H1 (cell line): ENCODE measurements around the gene GNAQ. TPM values are rescaled to one million over a fixed set of nuclear protein-coding genes. Genes with fewer than 3 reads are reported as not detected.

Experiments used
- CTCF ChIA-PET: fragments of 300-600 bp; sonication (Branson Sonifier 250); formaldehyde crosslinking; loops from one replicate; lab custom pipeline; 2021; ENCODE audit not compliant: partially characterized antibody; lab: Charles Lee
- POLR2A ChIA-PET: fragments of 300-600 bp; sonication (Branson Sonifier 250); formaldehyde crosslinking; loops from one replicate; lab custom pipeline; 2021; ENCODE audit warnings: inconsistent platforms; ENCODE audit not compliant: partially characterized antibody; lab: Charles Lee
- DNase-seq, 2 experiments: peaks; one replicate each; pipeline versions ENCODE4 v3.0.0 to v3.0.0-alpha.2; 2010 to 2022; ENCODE audit warnings: low spot score in 2 of 2, low read depth in 1 of 2, mixed read lengths in 1 of 2
- FAIRE-seq: peaks from 2 replicates; lab custom pipeline; 2011; peaks lifted over from hg19 to GRCh38; lab: Jason Lieb, UNC
- H2AFZ ChIP-seq: 2 replicates; pipeline ENCODE4 v1.8.1; 2012; ENCODE audit warnings: low read length, inconsistent platforms
- H2AK5ac ChIP-seq: 2 replicates; pipeline ENCODE4 v1.6.1; 2013; ENCODE audit warnings: low read depth, low read length
- H2BK120ac ChIP-seq: replicated peaks from 2 replicates; pipeline ENCODE3; 2013; ENCODE audit warnings: low read depth, low read length, inconsistent platforms
- H2BK12ac ChIP-seq: 2 replicates; pipeline ENCODE4 v1.6.1; 2013; ENCODE audit warnings: low read depth, low read length
- H2BK15ac ChIP-seq: 2 replicates; pipeline ENCODE4 v1.6.1; 2013; ENCODE audit warnings: low read length
- H2BK20ac ChIP-seq: 2 replicates; pipeline ENCODE4 v1.6.1; 2013; ENCODE audit warnings: low read length
- H2BK5ac ChIP-seq: 2 replicates; pipeline ENCODE4 v1.6.1; 2013; ENCODE audit warnings: low read depth, low read length
- H3K14ac ChIP-seq: 2 replicates; pipeline ENCODE4 v1.6.1; 2013; ENCODE audit warnings: inconsistent platforms; ENCODE audit not compliant: insufficient read length
- H3K18ac ChIP-seq: 2 replicates; pipeline ENCODE4 v1.6.1; 2013; ENCODE audit warnings: low read length; ENCODE audit errors: extremely low read depth
- H3K23ac ChIP-seq: 2 replicates; pipeline ENCODE4 v1.6.1; 2013; ENCODE audit warnings: inconsistent platforms; ENCODE audit not compliant: insufficient read length
- H3K23me2 ChIP-seq: 2 replicates; pipeline ENCODE4 v1.6.1; 2013; ENCODE audit warnings: low read depth, low read length
- H3K27ac ChIP-seq: 2 replicates; pipeline ENCODE4 v1.6.1; 2011; ENCODE audit warnings: low read depth, low read length, inconsistent platforms
- H3K27me3 ChIP-seq, 4 experiments: replicated peaks in 1 of 4; 1 replicate in 1 of 4; 2 replicates in 3 of 4; pipeline versions ENCODE4 v1.6.1 to v1.8.1; 2011 to 2013; ENCODE audit warnings: low read length in 3 of 4, mild to moderate bottlenecking in 3 of 4, inconsistent platforms in 2 of 4, mixed read lengths in 2 of 4, moderate library complexity in 1 of 4; ENCODE audit not compliant: control insufficient read depth in 3 of 4, insufficient read depth in 3 of 4; ENCODE audit errors: extremely low read depth in 1 of 4
- H3K36me3 ChIP-seq, 4 experiments: 2 replicates each; pipeline versions ENCODE4 v1.6.1 to v1.8.1; 2011 to 2013; ENCODE audit warnings: mild to moderate bottlenecking in 4 of 4, low read length in 3 of 4, moderate library complexity in 2 of 4, control low read depth in 1 of 4, inconsistent platforms in 1 of 4; ENCODE audit not compliant: insufficient read depth in 4 of 4, control insufficient read depth in 2 of 4
- H3K4ac ChIP-seq: replicated peaks from 2 replicates; pipeline ENCODE3; 2013; ENCODE audit warnings: low read length, low read depth, mixed read lengths, inconsistent platforms; ENCODE audit not compliant: insufficient read length
- H3K4me1 ChIP-seq, 4 experiments: replicated peaks in 1 of 4; 1 replicate in 1 of 4; 2 replicates in 3 of 4; pipeline versions ENCODE4 v1.6.1 to v1.8.1; 2011 to 2013; ENCODE audit warnings: low read length in 3 of 4, inconsistent platforms in 2 of 4, mixed read lengths in 1 of 4; ENCODE audit not compliant: insufficient read depth in 4 of 4, control insufficient read depth in 3 of 4
- H3K4me2 ChIP-seq, 2 experiments: 2 replicates each; pipeline versions ENCODE4 v1.6.1 to v1.8.1; 2011 to 2013; ENCODE audit warnings: low read depth in 2 of 2, low read length in 2 of 2, control low read depth in 1 of 2, inconsistent platforms in 1 of 2, mild to moderate bottlenecking in 1 of 2; ENCODE audit not compliant: insufficient read depth in 1 of 2
- H3K4me3 ChIP-seq, 4 experiments: fragments of 200-600, 300-600 bp in 1 of 4; sonication (generic), shearing (Covaris generic), sonication (Bioruptor Twin) in 1 of 4; 2 replicates each; pipeline versions ENCODE4 v1.5.1 to v1.8.1; 2011 to 2016; ENCODE audit warnings: low read length in 4 of 4, low read depth in 3 of 4, control low read depth in 2 of 4, inconsistent platforms in 2 of 4, mild to moderate bottlenecking in 2 of 4, mixed read lengths in 1 of 4, moderate library complexity in 1 of 4; ENCODE audit not compliant: insufficient read depth in 2 of 4; ENCODE audit errors: extremely low read depth in 1 of 4
- H3K56ac ChIP-seq: replicated peaks from 2 replicates; pipeline ENCODE3; 2013; ENCODE audit warnings: low read depth, mild to moderate bottlenecking, mixed read lengths, low read length, inconsistent platforms; ENCODE audit not compliant: insufficient read length
- H3K79me1 ChIP-seq: 2 replicates; pipeline ENCODE4 v1.6.1; 2013; ENCODE audit warnings: low read depth, low read length, control low read depth
- H3K79me2 ChIP-seq, 2 experiments: 2 replicates each; pipeline versions ENCODE4 v1.6.1 to v1.8.1; 2012 to 2013; ENCODE audit warnings: low read length in 2 of 2, mild to moderate bottlenecking in 2 of 2, inconsistent platforms in 1 of 2; ENCODE audit not compliant: insufficient read depth in 2 of 2, control insufficient read depth in 1 of 2
- H3K9ac ChIP-seq, 4 experiments: replicated peaks in 1 of 4; 1 replicate in 1 of 4; 2 replicates in 3 of 4; pipeline versions ENCODE4 v1.6.1 to v1.8.1; 2011 to 2013; ENCODE audit warnings: low read depth in 3 of 4, low read length in 3 of 4, control low read depth in 2 of 4, mild to moderate bottlenecking in 2 of 4, moderate library complexity in 2 of 4, inconsistent platforms in 1 of 4; ENCODE audit errors: extremely low read depth in 1 of 4
- H3K9me3 ChIP-seq, 2 experiments: 2 replicates each; pipeline versions ENCODE4 v1.6.1 to v1.8.1; 2012 to 2013; ENCODE audit warnings: mild to moderate bottlenecking in 2 of 2, moderate library complexity in 2 of 2, control low read depth in 1 of 2, inconsistent platforms in 1 of 2, low read depth in 1 of 2, low read length in 1 of 2, mixed read lengths in 1 of 2; ENCODE audit not compliant: insufficient read depth in 2 of 2
- H4K20me1 ChIP-seq, 2 experiments: replicated peaks in 1 of 2; 2 replicates each; pipeline versions ENCODE3 to v1.8.1; 2011 to 2013; ENCODE audit warnings: inconsistent platforms in 2 of 2, low read length in 2 of 2, mild to moderate bottlenecking in 1 of 2; ENCODE audit not compliant: insufficient read depth in 2 of 2, control insufficient read depth in 1 of 2
- H4K5ac ChIP-seq: 2 replicates; pipeline ENCODE4 v1.6.1; 2013; ENCODE audit warnings: low read length, low read depth, mixed read lengths, inconsistent platforms; ENCODE audit not compliant: insufficient read length
- H4K8ac ChIP-seq: 2 replicates; pipeline ENCODE4 v1.8.0; 2013; ENCODE audit warnings: mild to moderate bottlenecking, moderate library complexity, low read length, inconsistent platforms; ENCODE audit not compliant: insufficient read depth; ENCODE audit errors: extremely low read depth
- H4K91ac ChIP-seq: replicated peaks from 2 replicates; pipeline ENCODE3; 2013; ENCODE audit warnings: low read length, mixed read lengths, inconsistent platforms; ENCODE audit not compliant: insufficient read length
- BRCA1 ChIP-seq: IDR thresholded peaks from 2 replicates; pipeline ENCODE4 v1.6.1; 2012; ENCODE audit warnings: low read depth, low read length, improper control_type of control experiment
- CHD2 ChIP-seq: IDR thresholded peaks from 2 replicates; pipeline ENCODE4 v1.6.1; 2012; ENCODE audit warnings: low read length, improper control_type of control experiment
- CTBP2 ChIP-seq: IDR thresholded peaks from 2 replicates; pipeline ENCODE4 v1.7.0; 2011; ENCODE audit warnings: borderline replicate concordance, mild to moderate bottlenecking, moderate library complexity, mixed read lengths, low read length; ENCODE audit not compliant: insufficient read depth, insufficient read length
- GTF2F1 ChIP-seq: IDR thresholded peaks from 2 replicates; pipeline ENCODE4 v1.6.1; 2012; ENCODE audit warnings: low read depth, low read length, improper control_type of control experiment, borderline replicate concordance
- MAFK ChIP-seq: IDR thresholded peaks from 2 replicates; pipeline ENCODE4 v1.6.1; 2012; ENCODE audit warnings: low read depth, mild to moderate bottlenecking, improper control_type of control experiment, low read length
- NANOG ChIP-seq: IDR thresholded peaks from 2 replicates; pipeline ENCODE4 v1.6.1; 2011; ENCODE audit warnings: low read length, low read depth, mild to moderate bottlenecking, inconsistent platforms; ENCODE audit not compliant: insufficient read depth, poor library complexity, severe bottlenecking
- TEAD4 ChIP-seq: IDR thresholded peaks from 2 replicates; pipeline ENCODE4 v1.6.1; 2012; ENCODE audit warnings: low read depth, low read length, inconsistent platforms, mixed read lengths
- WGBS, 2 experiments: shearing (Covaris generic) in 1 of 2; methylation state at CpG; one replicate each; pipeline versions ENCODE4 v1.1.6 to v1.1.7; 2013 to 2015; ENCODE audit warnings: low lambda C conversion rate in 2 of 2, mixed read lengths in 2 of 2, inconsistent platforms in 1 of 2, low coverage in 1 of 2, missing lambda C conversion rate in 1 of 2; ENCODE audit not compliant: insufficient replicate concordance in 2 of 2, insufficient coverage in 1 of 2, insufficient read length in 1 of 2; ENCODE audit errors: extremely low coverage in 1 of 2, missing lambda C conversion rate in 1 of 2; 5-methylcytosine and 5-hydroxymethylcytosine counted together
- polyA plus RNA-seq, 7 experiments: library from polyadenylated mRNA; depleted of rRNA in 3 of 7; stranded (reverse) in 5 of 7; unstranded in 2 of 7; fragments of >200 nt in 5 of 7; fragments of 200-250 nt in 2 of 7; gene quantifications; 1 replicate in 5 of 7; 2 replicates in 1 of 7; 4 replicates in 1 of 7; pipeline versions ENCODE4 v1.2.1 to v1.2.3, GENCODE V29; 2011 to 2013; ENCODE audit warnings: missing spikeins in 2 of 7, mixed read lengths in 2 of 7
- total RNA-seq: library from RNA; stranded (reverse); fragmentation: NEBNext Ultra II Directional; extraction: Animal tissue kit (Norgen Biotek cat#: 25700); gene quantifications from 2 replicates; pipeline ENCODE4 v1.2.1, GENCODE V29; 2021

The GNAQ gene
- total and polyA plus RNA-seq, 2 of the 8 experiments (the other 6 are each of a cell fraction or from before 2014, with no cell fraction given): 22.8 to 63.8 TPM

GRCh38 chr9:78040726-78041125 is 9.1 kb upstream of the GNAQ start:
- FAIRE-seq (no peak), DNase-seq (no peak)
- Histone ChIP-seq H3K27ac (no peak overlapping the region), H3K9me3 (no peaks in the 10 kb centered on the region), H3K79me2 (no peaks in the 10 kb centered on the region), H2BK120ac (no peak overlapping the region), H3K4me2 (no peak overlapping the region), H3K23ac (no peak overlapping the region), H2AK5ac (no peak overlapping the region), H3K4me3 (no peak overlapping the region), H3K4ac (no peak overlapping the region), H4K91ac (no peak overlapping the region), H3K9ac (no peak overlapping the region), H3K4me1 (peaks cover 0 to 4% (median 0%) of the 10 kb centered on the region in 4 experiments; a peak in 1 of 7 replicates), H2AFZ (no peak overlapping the region), H2BK15ac (no peak overlapping the region), H3K79me1 (no peaks in the 10 kb centered on the region), H3K14ac (no peak overlapping the region), H2BK5ac (no peak overlapping the region), H4K20me1 (no peaks in the 10 kb centered on the region), H3K23me2 (no peaks in the 10 kb centered on the region), H3K18ac (no peak overlapping the region), H3K56ac (no peak overlapping the region), H4K8ac (no peak overlapping the region), H4K5ac (no peak overlapping the region), H3K27me3 (no peaks in the 10 kb centered on the region), H3K36me3 (no peaks in the 10 kb centered on the region), H2BK20ac (no peak overlapping the region), H2BK12ac (no peak overlapping the region)
- 89% methylated on average over 1 of the region's 1 CpG; no CpG with 5 or more reads in 1 of the 2 experiments for WGBS, 2 experiments
- ChIA-PET CTCF (interaction anchor here (1.0 to 3.6 kb wide), 3 partner anchors 12 to 543 kb away, joined by 3 to 12 read pairs (median 3); no protein-coding TSS in a partner anchor), POLR2A (interaction anchor here (1.2 kb wide), 1 partner anchor 8 kb away, joined by 4 read pairs; no protein-coding TSS in a partner anchor)
- TF ChIP-seq CHD2 (no peak), BRCA1 (no peak), CTBP2 (no peak), GTF2F1 (no peak), MAFK (no peak), NANOG (no peak), TEAD4 (no peak)
